HepG2 (cell line): Measurements from ENCODE around the gene CEP250. TPM values are rescaled to one million over a fixed set of nuclear protein-coding genes. Genes with fewer than 3 reads are reported as not detected.

Experiments
- CEBPB ChIP-seq: IDR thresholded peaks from 2 replicates; pipeline ENCODE4 v1.6.1; 2011; ENCODE audit warnings: low read depth, low read length, improper control_type of control experiment, borderline replicate concordance
- FOXA1 ChIP-seq, 2 experiments: fragments of 450-650 bp in 1 of 2; sonication (generic) in 1 of 2; formaldehyde crosslinking in 1 of 2; IDR thresholded peaks; 2 replicates each; pipeline versions ENCODE4 v1.4.0 to v1.6.1; 2016 to 2020; ENCODE audit warnings: missing genetic modification reagents in 1 of 2
- GABPB1 ChIP-seq: IDR thresholded peaks from 2 replicates; pipeline ENCODE4 v1.6.1; 2016; ENCODE audit warnings: mild to moderate bottlenecking, missing genetic modification reagents, moderate library complexity, missing compliant biosample characterization
- HIC2 ChIP-seq: sonication (generic); formaldehyde crosslinking; IDR thresholded peaks from 2 replicates; pipeline ENCODE4 v1.9.0; 2022; ENCODE audit warnings: low read depth, missing genetic modification reagents
- HNF4A ChIP-seq: sonication (generic); formaldehyde crosslinking; IDR thresholded peaks from 2 replicates; pipeline ENCODE4 v1.4.0; 2020; ENCODE audit warnings: missing genetic modification reagents
- KDM6A ChIP-seq: IDR thresholded peaks from 2 replicates; pipeline ENCODE4 v1.6.1; 2016; ENCODE audit warnings: low read depth
- MEF2D ChIP-seq: sonication (generic); formaldehyde crosslinking; IDR thresholded peaks from 2 replicates; pipeline ENCODE4 v1.5.1; 2020; ENCODE audit warnings: mild to moderate bottlenecking, missing genetic modification reagents
- RARG ChIP-seq: sonication (generic); formaldehyde crosslinking; IDR thresholded peaks from 2 replicates; pipeline ENCODE4 v1.4.0; 2020; ENCODE audit warnings: low read depth, mild to moderate bottlenecking, missing genetic modification reagents
- RBFOX2 ChIP-seq: fragments of 200-400 bp; formaldehyde crosslinking; IDR thresholded peaks from 2 replicates; pipeline ENCODE4 v1.6.1; 2017; ENCODE audit warnings: low read depth, mild to moderate bottlenecking, low read length
- ZNF251 ChIP-seq: sonication (generic); formaldehyde crosslinking; IDR thresholded peaks from 2 replicates; pipeline ENCODE4 v1.9.0; 2021; ENCODE audit warnings: mild to moderate bottlenecking, missing genetic modification reagents
- ZNF572 ChIP-seq: sonication (generic); formaldehyde crosslinking; IDR thresholded peaks from 2 replicates; pipeline ENCODE4 v1.5.1; 2020; ENCODE audit warnings: mild to moderate bottlenecking, missing genetic modification reagents
- ZNF644 ChIP-seq: IDR thresholded peaks from 2 replicates; pipeline ENCODE4 v1.6.1; 2016; ENCODE audit warnings: low read depth
- ZNF720 ChIP-seq: sonication (generic); formaldehyde crosslinking; IDR thresholded peaks from 2 replicates; pipeline ENCODE4 v1.4.0; 2020; ENCODE audit warnings: missing genetic modification reagents
- ZNF737 ChIP-seq: sonication (generic); formaldehyde crosslinking; IDR thresholded peaks from 2 replicates; pipeline ENCODE4 v1.5.0; 2020; ENCODE audit warnings: missing genetic modification reagents, mild to moderate bottlenecking, borderline replicate concordance
- polyA plus RNA-seq, 8 experiments: library from polyadenylated mRNA; depleted of rRNA in 3 of 8; stranded (reverse) in 7 of 8; unstranded in 1 of 8; fragments of >200 nt; fragmentation: Illumina TruSeq in 4 of 8; extraction: Trizol in 4 of 8; gene quantifications; 2 replicates each; pipeline versions ENCODE4 v1.2.1 to v1.2.3, GENCODE V29; 2011 to 2016; ENCODE audit warnings: low read depth in 4 of 8, missing spikeins in 1 of 8, mixed read lengths in 1 of 8; ENCODE audit not compliant: insufficient read depth in 1 of 8
- total RNA-seq, 5 experiments: library from RNA; depleted of rRNA; stranded (reverse); fragments of >200 nt; fragmentation: Illumina TruSeq; extraction: Trizol; gene quantifications; 2 replicates each; pipeline ENCODE4 v1.2.3, GENCODE V29; 2016; ENCODE audit warnings: low read depth in 1 of 5
- TF ChIP-seq, protein P1 (sequence below): sonication (generic); formaldehyde crosslinking; IDR thresholded peaks from 2 replicates; pipeline ENCODE4 v1.4.0; 2020; ENCODE audit warnings: mild to moderate bottlenecking, missing genetic modification reagents
- TF ChIP-seq, protein P2 (sequence below): sonication (generic); formaldehyde crosslinking; IDR thresholded peaks from 2 replicates; pipeline ENCODE4 v1.5.0; 2020; ENCODE audit warnings: missing genetic modification reagents
- TF ChIP-seq, protein P3 (sequence below): sonication (generic); formaldehyde crosslinking; IDR thresholded peaks from 2 replicates; pipeline ENCODE4 v1.8.0; 2022; ENCODE audit warnings: missing genetic modification reagents, mild to moderate bottlenecking, borderline replicate concordance
- TF ChIP-seq, protein P4 (sequence below): IDR thresholded peaks from 2 replicates; pipeline ENCODE4 v1.6.1; 2016; ENCODE audit warnings: mild to moderate bottlenecking

CEP250 gene
- total and polyA plus RNA-seq, 2 of the 13 experiments (the other 11 are each of a cell fraction or from before 2014, with no cell fraction given), result 28.8 to 55.3 TPM

DNA sequence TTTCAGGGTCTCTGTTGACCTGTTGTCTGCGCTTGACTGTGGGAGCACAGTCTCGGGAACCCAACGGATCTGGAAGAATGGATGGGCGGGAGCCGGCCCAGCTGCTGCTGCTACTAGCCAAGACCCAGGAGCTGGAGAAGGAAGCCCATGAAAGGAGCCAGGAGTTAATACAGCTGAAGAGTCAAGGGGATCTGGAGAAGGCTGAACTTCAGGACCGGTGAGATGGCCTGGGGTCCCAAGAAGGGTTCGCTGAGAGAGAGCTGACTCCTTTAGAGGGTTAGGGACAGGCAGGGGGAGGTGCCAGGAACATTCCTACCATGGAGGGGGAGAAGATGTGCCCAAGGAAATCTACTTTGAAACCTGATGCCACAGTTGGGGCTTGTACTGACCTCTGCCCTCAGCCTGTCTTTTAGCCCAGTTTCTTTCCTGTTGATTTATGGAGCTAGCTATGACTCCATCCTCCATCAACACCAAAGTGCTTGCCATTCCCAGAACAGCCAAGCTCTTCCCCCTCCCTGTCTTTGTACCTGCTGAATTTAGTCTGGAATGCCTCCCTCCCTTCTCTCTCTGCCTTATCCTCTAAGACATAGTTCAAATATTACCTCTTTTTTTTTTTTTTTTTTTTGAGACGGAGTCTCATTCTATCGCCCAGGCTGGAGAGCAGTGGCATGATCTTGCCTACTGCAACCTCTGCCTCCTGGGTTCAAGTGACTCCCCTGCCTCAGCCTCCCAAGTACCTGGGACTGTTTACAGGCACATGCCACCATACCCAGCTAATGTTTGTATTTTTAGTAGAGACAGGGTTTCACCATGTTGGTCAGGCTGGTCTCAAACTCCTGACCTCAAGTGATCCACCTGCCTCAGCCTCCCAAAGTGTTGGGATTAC, 12.2 kb downstream of the CEP250 start (continued):
- TF ChIP-seq, protein P1, sequence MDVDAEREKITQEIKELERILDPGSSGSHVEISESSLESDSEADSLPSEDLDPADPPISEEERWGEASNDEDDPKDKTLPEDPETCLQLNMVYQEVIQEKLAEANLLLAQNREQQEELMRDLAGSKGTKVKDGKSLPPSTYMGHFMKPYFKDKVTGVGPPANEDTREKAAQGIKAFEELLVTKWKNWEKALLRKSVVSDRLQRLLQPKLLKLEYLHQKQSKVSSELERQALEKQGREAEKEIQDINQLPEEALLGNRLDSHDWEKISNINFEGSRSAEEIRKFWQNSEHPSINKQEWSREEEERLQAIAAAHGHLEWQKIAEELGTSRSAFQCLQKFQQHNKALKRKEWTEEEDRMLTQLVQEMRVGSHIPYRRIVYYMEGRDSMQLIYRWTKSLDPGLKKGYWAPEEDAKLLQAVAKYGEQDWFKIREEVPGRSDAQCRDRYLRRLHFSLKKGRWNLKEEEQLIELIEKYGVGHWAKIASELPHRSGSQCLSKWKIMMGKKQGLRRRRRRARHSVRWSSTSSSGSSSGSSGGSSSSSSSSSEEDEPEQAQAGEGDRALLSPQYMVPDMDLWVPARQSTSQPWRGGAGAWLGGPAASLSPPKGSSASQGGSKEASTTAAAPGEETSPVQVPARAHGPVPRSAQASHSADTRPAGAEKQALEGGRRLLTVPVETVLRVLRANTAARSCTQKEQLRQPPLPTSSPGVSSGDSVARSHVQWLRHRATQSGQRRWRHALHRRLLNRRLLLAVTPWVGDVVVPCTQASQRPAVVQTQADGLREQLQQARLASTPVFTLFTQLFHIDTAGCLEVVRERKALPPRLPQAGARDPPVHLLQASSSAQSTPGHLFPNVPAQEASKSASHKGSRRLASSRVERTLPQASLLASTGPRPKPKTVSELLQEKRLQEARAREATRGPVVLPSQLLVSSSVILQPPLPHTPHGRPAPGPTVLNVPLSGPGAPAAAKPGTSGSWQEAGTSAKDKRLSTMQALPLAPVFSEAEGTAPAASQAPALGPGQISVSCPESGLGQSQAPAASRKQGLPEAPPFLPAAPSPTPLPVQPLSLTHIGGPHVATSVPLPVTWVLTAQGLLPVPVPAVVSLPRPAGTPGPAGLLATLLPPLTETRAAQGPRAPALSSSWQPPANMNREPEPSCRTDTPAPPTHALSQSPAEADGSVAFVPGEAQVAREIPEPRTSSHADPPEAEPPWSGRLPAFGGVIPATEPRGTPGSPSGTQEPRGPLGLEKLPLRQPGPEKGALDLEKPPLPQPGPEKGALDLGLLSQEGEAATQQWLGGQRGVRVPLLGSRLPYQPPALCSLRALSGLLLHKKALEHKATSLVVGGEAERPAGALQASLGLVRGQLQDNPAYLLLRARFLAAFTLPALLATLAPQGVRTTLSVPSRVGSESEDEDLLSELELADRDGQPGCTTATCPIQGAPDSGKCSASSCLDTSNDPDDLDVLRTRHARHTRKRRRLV (CRISPR knock-in tag), result peak; percentile 60; the same call in 1 of the 2 replicates
- TF ChIP-seq FOXA1 (IDR thresholded peaks at IDR 0.05) (peak; percentile 32; the same call in 1 of the 2 replicates), FOXA1 (CRISPR knock-in tag; IDR thresholded peaks at IDR 0.05) (peak; percentile 92), CEBPB (no peak), ZNF572 (CRISPR knock-in tag) (peak; percentile 68; the same call in 1 of the 2 replicates), GABPB1 (CRISPR knock-in tag) (peak; percentile 53), HIC2 (CRISPR knock-in tag) (peak; percentile 71; the same call in 1 of the 2 replicates), ZNF720 (CRISPR knock-in tag) (no peak), ZNF251 (CRISPR knock-in tag) (no peak), KDM6A (CRISPR knock-in tag) (peak; percentile 89; the same call in 1 of the 2 replicates), RARG (0 out of 2 replicates have a peak, but pooled peaks have one; percentile 9), MEF2D (CRISPR knock-in tag) (peak; percentile 92), ZNF737 (CRISPR knock-in tag) (no peak; the same call in 1 of the 2 replicates), ZNF644 (CRISPR knock-in tag) (peak; percentile 91), RBFOX2 (peak; percentile 42), HNF4A (CRISPR knock-in tag) (peak; percentile 77)
- TF ChIP-seq, protein P2, sequence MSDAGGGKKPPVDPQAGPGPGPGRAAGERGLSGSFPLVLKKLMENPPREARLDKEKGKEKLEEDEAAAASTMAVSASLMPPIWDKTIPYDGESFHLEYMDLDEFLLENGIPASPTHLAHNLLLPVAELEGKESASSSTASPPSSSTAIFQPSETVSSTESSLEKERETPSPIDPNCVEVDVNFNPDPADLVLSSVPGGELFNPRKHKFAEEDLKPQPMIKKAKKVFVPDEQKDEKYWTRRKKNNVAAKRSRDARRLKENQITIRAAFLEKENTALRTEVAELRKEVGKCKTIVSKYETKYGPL (CRISPR knock-in tag), result no peak
- TF ChIP-seq, protein P3, sequence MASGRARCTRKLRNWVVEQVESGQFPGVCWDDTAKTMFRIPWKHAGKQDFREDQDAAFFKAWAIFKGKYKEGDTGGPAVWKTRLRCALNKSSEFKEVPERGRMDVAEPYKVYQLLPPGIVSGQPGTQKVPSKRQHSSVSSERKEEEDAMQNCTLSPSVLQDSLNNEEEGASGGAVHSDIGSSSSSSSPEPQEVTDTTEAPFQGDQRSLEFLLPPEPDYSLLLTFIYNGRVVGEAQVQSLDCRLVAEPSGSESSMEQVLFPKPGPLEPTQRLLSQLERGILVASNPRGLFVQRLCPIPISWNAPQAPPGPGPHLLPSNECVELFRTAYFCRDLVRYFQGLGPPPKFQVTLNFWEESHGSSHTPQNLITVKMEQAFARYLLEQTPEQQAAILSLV (CRISPR knock-in tag), result peak; percentile 84; the same call in 1 of the 2 replicates
- TF ChIP-seq, protein P4, sequence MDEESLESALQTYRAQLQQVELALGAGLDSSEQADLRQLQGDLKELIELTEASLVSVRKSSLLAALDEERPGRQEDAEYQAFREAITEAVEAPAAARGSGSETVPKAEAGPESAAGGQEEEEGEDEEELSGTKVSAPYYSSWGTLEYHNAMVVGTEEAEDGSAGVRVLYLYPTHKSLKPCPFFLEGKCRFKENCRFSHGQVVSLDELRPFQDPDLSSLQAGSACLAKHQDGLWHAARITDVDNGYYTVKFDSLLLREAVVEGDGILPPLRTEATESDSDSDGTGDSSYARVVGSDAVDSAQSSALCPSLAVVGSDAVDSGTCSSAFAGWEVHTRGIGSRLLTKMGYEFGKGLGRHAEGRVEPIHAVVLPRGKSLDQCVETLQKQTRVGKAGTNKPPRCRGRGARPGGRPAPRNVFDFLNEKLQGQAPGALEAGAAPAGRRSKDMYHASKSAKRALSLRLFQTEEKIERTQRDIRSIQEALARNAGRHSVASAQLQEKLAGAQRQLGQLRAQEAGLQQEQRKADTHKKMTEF (CRISPR knock-in tag), result peak; percentile 85
